Gastrocnemius medialis (tissue), 4 donors: ENCODE measurements around the gene ZNF865. TPM values are rescaled to one million over a fixed set of nuclear protein-coding genes. Genes with fewer than 3 reads are reported as not detected.
A peak's percentile ranks its signal among the peaks of the same experiment; 100 is the strongest.

ENCODE experiments used
- ATAC-seq, 2 donors: fragments of 150-250 bp; one replicate each; pipeline ENCODE4 v1.9.1; 2016
- DNase-seq, 2 donors: peaks; one replicate each; pipeline ENCODE4 v3.0.0-alpha.2; 2019
- H3K27ac ChIP-seq, 4 donors: fragments of 200-600 bp; sonication (generic); 1 replicate in 1 of 4; 2 replicates in 3 of 4; pipeline ENCODE4 v1.5.1; 2016 to 2018; ENCODE audit warnings: mild to moderate bottlenecking in 2 of 4, moderate library complexity in 1 of 4
- H3K27me3 ChIP-seq, 3 donors: fragments of 200-600 bp; sonication (generic) in 2 of 3; 1 replicate in 1 of 3; 2 replicates in 2 of 3; pipeline versions ENCODE4 v1.5.1 to v1.6.0; 2016 to 2019; ENCODE audit warnings: mild to moderate bottlenecking in 1 of 3, moderate library complexity in 1 of 3
- H3K36me3 ChIP-seq, 2 donors: fragments of 200-600 bp; sonication (generic) in 1 of 2; one replicate each; pipeline ENCODE4 v1.5.1; 2017 to 2018
- H3K4me1 ChIP-seq, 2 donors: fragments of 200-600 bp; sonication (generic) in 1 of 2; one replicate each; pipeline ENCODE4 v1.5.1; 2016 to 2017; ENCODE audit warnings: mild to moderate bottlenecking in 2 of 2
- H3K4me3 ChIP-seq, 4 donors: fragments of 200-600 bp; sonication (generic) in 3 of 4; 1 replicate in 1 of 4; 2 replicates in 3 of 4; pipeline ENCODE4 v1.5.1; 2016 to 2019; ENCODE audit warnings: mild to moderate bottlenecking in 2 of 4
- H3K9me3 ChIP-seq, 3 donors: fragments of 200-600 bp; sonication (generic) in 2 of 3; 1 replicate in 1 of 3; 2 replicates in 2 of 3; pipeline ENCODE4 v1.5.1; 2016 to 2019
- POLR2A ChIP-seq, 2 donors: fragments of 450-650 bp; IDR thresholded peaks; one replicate each; pipeline ENCODE4 v1.6.1; 2017; ENCODE audit warnings: antibody characterized with exemption in 2 of 2, mild to moderate bottlenecking in 2 of 2, moderate library complexity in 2 of 2
- in situ Hi-C, 4 donors: fragments of 200-750 bp; cut with MboI; loops; one replicate each; pipeline versions ENCODE4 v1.15.0 to v1.8.0; 2017; ENCODE audit warnings: low sequenced_read_pairs in 4 of 4
- intact Hi-C: fragments of 100-400 bp; cut with DNase I; formaldehyde crosslinking; loops from one replicate; pipeline ENCODE4 v1.15.1; 2023; ENCODE audit warnings: low total_unique reads
- total RNA-seq, 4 donors: library from RNA; depleted of rRNA; stranded (reverse); fragments of >200 nt; gene quantifications; one replicate each; pipeline versions ENCODE4 v1.1.0 to v1.2.3, GENCODE V29; 2016
- TF ChIP-seq, protein P1 (sequence below), 5 experiments: fragments of 450-650 bp in 3 of 5; fragments of 200-600 bp in 2 of 5; sonication (generic) in 2 of 5; IDR thresholded peaks in 4 of 5; conservative IDR thresholded peaks in 1 of 5; 1 replicate in 4 of 5; 2 replicates in 1 of 5; pipeline ENCODE4 v1.5.1; 2016 to 2019; ENCODE audit warnings: antibody characterized with exemption in 5 of 5, mild to moderate bottlenecking in 3 of 5, moderate library complexity in 3 of 5

The ZNF865 gene
- total RNA-seq, 4 donors from 2014 or later, result 10.3 to 23.4 (median 15.2) TPM

DNA sequence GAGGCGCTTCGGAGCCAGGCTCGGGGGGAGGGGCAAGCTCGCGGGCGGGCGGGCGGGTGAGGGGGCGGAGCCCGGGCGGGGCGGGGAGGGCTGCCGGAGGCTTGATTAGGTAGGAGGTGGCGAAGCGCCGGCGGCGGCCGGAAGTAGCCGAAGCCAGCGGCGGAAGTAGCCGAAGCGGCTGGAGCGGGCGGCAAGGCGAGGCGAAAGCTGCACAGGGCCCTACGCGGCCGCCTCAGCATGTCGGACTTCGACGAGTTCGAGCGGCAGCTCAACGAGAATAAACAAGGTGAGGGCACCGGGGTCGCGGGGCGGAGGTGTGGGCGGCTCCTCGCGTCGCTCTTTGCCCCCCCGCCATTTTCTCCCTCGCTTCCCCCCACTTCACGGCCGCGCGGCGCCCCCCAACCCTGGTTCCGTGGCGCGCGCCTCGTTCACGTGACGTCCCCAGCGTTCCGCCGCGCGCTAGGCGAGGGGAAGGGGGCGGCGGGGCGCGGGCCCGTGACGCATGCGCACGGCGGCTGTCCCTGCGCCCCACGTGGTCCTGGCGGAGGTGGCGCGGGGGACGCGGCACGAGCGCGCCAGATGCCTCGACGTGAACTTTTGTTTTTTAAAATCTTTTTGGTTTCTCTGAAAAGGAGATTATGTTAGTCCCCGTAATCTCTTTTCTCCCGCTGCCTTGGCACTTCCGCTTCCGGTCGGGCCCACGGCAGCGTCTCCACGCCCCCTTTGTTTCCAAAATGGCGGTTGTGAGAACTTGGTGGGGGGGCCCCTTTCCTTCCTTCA, 49.6 kb downstream of the ZNF865 start, which contains the start of gene U2AF2:
TSS of gene U2AF2 (plus strand) at position 168 of the 780 bp plus-strand sequence. CDS start at position 238, 70 bp downstream.
- TF ChIP-seq POLR2A (IDR thresholded peaks at IDR 0.05), result peak; percentile 75 to 87
- TF ChIP-seq, protein P1, sequence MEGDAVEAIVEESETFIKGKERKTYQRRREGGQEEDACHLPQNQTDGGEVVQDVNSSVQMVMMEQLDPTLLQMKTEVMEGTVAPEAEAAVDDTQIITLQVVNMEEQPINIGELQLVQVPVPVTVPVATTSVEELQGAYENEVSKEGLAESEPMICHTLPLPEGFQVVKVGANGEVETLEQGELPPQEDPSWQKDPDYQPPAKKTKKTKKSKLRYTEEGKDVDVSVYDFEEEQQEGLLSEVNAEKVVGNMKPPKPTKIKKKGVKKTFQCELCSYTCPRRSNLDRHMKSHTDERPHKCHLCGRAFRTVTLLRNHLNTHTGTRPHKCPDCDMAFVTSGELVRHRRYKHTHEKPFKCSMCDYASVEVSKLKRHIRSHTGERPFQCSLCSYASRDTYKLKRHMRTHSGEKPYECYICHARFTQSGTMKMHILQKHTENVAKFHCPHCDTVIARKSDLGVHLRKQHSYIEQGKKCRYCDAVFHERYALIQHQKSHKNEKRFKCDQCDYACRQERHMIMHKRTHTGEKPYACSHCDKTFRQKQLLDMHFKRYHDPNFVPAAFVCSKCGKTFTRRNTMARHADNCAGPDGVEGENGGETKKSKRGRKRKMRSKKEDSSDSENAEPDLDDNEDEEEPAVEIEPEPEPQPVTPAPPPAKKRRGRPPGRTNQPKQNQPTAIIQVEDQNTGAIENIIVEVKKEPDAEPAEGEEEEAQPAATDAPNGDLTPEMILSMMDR (IDR thresholded peaks at IDR 0.05 in 4 of 5, conservative IDR thresholded peaks at IDR 0.05 in 1 of 5), result peak in 1 of 5 experiments; percentile 29
- H3K4me3 ChIP-seq, result peak within 1 kb of the TSS; percentile 75 to 98 (median 90)
- peaks cover 0 to 4% of the 10 kb centered on the region in 2 donors for H3K36me3 ChIP-seq
- H3K27me3 ChIP-seq, result no peaks in the 10 kb centered on the region
- DNase-seq, result peak; percentile 92 to 94
- in situ Hi-C loops (no loop called here), intact Hi-C loops (loop anchor here (1.0 to 2.0 kb wide), 6 partner anchors 20 to 466 kb away; partner anchors contain the start of genes EPN1, FIZ1, RPL28 and ZNF628)
- ATAC-seq, result peak; percentile 52 to 53
- no peaks in the 10 kb centered on the region for H3K9me3 ChIP-seq
- H3K4me1 ChIP-seq, result peaks cover 36 to 47% of the 10 kb centered on the region in 2 donors
- H3K27ac ChIP-seq, result peak within 1 kb of the TSS; percentile 98 to 100 (median 99)

GRCh38 chr19:55655648-55656040, 50.2 kb downstream of the ZNF865 start:
- in situ Hi-C loops, result no loop called here
- Histone ChIP-seq H3K4me1 (peaks cover 36 to 47% of the 10 kb centered on the region in 2 donors), H3K4me3 (peak overlapping the region; percentile 75 to 98 (median 90)), H3K9me3 (no peaks in the 10 kb centered on the region), H3K27ac (peak overlapping the region; percentile 98 to 100 (median 99)), H3K27me3 (no peaks in the 10 kb centered on the region), H3K36me3 (peaks cover 0 to 9% of the 10 kb centered on the region in 2 donors)
- no peak for TF ChIP-seq POLR2A (IDR thresholded peaks at IDR 0.05)
- TF ChIP-seq, protein P1 (IDR thresholded peaks at IDR 0.05 in 4 of 5, conservative IDR thresholded peaks at IDR 0.05 in 1 of 5), result no peak
- ATAC-seq, result no peak
- no peak for DNase-seq
- intact Hi-C loops, result loop anchor here (1.0 to 2.0 kb wide), 3 partner anchors 20 to 466 kb away; partner anchors contain the start of genes EPN1, ZNF784 and ZNF787

GRCh38 chr19:55656552-55656951, 51.1 kb downstream of the ZNF865 start:
- in situ Hi-C loops (no loop called here), intact Hi-C loops (no loop called here)
- Histone ChIP-seq H3K27ac (peak overlapping the region in 1 of 4 donors; percentile 98), H3K27me3 (no peaks in the 10 kb centered on the region), H3K36me3 (peaks cover 0 to 18% of the 10 kb centered on the region in 2 donors), H3K9me3 (no peaks in the 10 kb centered on the region), H3K4me3 (peak overlapping the region; percentile 75 to 98 (median 90)), H3K4me1 (peaks cover 36 to 47% of the 10 kb centered on the region in 2 donors)
- no peak for DNase-seq
- TF ChIP-seq, protein P1 (IDR thresholded peaks at IDR 0.05 in 4 of 5, conservative IDR thresholded peaks at IDR 0.05 in 1 of 5), result no peak
- no peak for TF ChIP-seq POLR2A (IDR thresholded peaks at IDR 0.05)
- no peak for ATAC-seq

DNA sequence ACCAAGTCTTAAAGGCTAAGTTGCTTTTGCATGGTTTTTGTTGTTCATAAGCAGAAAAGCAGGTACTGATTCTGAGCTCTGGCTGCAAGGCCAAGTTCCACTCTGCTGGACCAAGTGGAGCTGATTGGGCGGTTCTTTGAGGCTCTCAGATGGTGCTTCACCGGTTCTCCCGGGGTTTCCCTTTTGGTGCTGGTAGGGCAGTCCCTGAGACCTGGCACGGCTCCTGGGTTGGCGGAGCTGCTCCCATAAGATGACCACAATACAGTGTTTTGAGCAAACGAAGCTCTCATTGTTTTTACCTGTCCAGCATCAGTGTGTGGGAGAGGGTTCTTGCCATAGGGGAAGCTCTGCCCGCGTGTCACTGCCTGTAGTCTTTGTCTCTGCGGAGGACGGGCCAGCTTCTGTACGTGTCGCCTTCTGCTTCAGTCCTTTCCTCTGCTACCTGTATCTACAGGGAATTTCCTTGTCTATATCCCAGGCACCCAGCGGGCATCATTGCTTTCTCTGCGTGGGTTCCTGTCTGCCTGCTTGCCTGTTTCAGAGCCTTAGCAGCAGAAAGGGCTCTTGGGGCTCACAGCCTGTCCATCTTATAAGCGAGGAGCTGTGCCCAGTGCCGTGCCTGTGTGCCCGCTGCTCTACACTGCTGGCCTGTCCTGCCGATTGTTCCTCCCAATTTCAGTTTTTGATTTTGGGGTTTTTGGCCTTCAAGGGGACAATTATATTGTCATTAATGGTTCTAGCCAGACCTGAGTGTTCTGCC, 51.7 kb downstream of the ZNF865 start:
- H3K36me3 ChIP-seq, result peaks cover 0 to 24% of the 10 kb centered on the region in 2 donors
- in situ Hi-C loops, result no loop called here
- peaks cover 36 to 47% of the 10 kb centered on the region in 2 donors for H3K4me1 ChIP-seq
- no peak for ATAC-seq
- DNase-seq, result no peak
- H3K27ac ChIP-seq, result peak overlapping the region in 1 of 4 donors; percentile 34
- H3K9me3 ChIP-seq, result no peaks in the 10 kb centered on the region
- intact Hi-C loops, result no loop called here
- peak overlapping the region; percentile 75 to 98 (median 90) for H3K4me3 ChIP-seq
- no peak for TF ChIP-seq POLR2A (IDR thresholded peaks at IDR 0.05)
- TF ChIP-seq, protein P1 (IDR thresholded peaks at IDR 0.05 in 4 of 5, conservative IDR thresholded peaks at IDR 0.05 in 1 of 5), result no peak
- no peaks in the 10 kb centered on the region for H3K27me3 ChIP-seq
